H9 (cell line): ENCODE results near the gene ZNF831. TPM values are rescaled to one million over a fixed set of nuclear protein-coding genes. Genes with fewer than 3 reads are reported as not detected.

ENCODE experiments used
- DNase-seq: peaks from one replicate; pipeline ENCODE4 v3.0.0-alpha.2; 2017
- H2AFZ ChIP-seq: one replicate; pipeline ENCODE4 v1.6.1; 2013; ENCODE audit warnings: mild to moderate bottlenecking, low read length, control low read depth, moderate library complexity
- H2AK5ac ChIP-seq: 2 replicates; pipeline ENCODE4 v1.6.1; 2013; ENCODE audit warnings: low read length, control low read depth, mixed read lengths; ENCODE audit not compliant: insufficient read length
- H2BK120ac ChIP-seq: one replicate; pipeline ENCODE4 v1.6.1; 2013; ENCODE audit warnings: low read depth, mild to moderate bottlenecking, low read length, control low read depth, inconsistent platforms; ENCODE audit not compliant: poor library complexity, severe bottlenecking
- H2BK12ac ChIP-seq: 2 replicates; pipeline ENCODE4 v1.6.1; 2013; ENCODE audit warnings: low read length, control low read depth, mixed read lengths, low read depth; ENCODE audit not compliant: insufficient read length
- H2BK15ac ChIP-seq: 2 replicates; pipeline ENCODE4 v1.6.1; 2013; ENCODE audit warnings: low read depth, low read length, control low read depth
- H2BK20ac ChIP-seq: one replicate; pipeline ENCODE4 v1.6.1; 2013; ENCODE audit warnings: low read depth, mild to moderate bottlenecking, low read length, control low read depth, inconsistent platforms; ENCODE audit not compliant: poor library complexity, severe bottlenecking
- H2BK5ac ChIP-seq: 2 replicates; pipeline ENCODE4 v1.6.1; 2013; ENCODE audit warnings: low read length, control low read depth, mixed read lengths; ENCODE audit not compliant: insufficient read length
- H3K14ac ChIP-seq: 2 replicates; pipeline ENCODE4 v1.6.1; 2013; ENCODE audit warnings: low read length, control low read depth; ENCODE audit not compliant: insufficient read depth
- H3K18ac ChIP-seq: 2 replicates; pipeline ENCODE4 v1.6.1; 2013; ENCODE audit warnings: low read depth, mild to moderate bottlenecking, mixed read lengths, low read length, control low read depth; ENCODE audit not compliant: insufficient read length
- H3K23ac ChIP-seq: 2 replicates; pipeline ENCODE4 v1.6.1; 2013; ENCODE audit warnings: low read length, control low read depth, mixed read lengths, low read depth; ENCODE audit not compliant: insufficient read length
- H3K23me2 ChIP-seq: 2 replicates; pipeline ENCODE4 v1.6.1; 2013; ENCODE audit warnings: low read depth, mild to moderate bottlenecking, mixed read lengths, low read length, control low read depth; ENCODE audit not compliant: insufficient read length, poor library complexity, severe bottlenecking
- H3K27ac ChIP-seq: 2 replicates; pipeline ENCODE4 v1.5.1; 2013; ENCODE audit warnings: low read length, control low read depth, mixed read lengths, low read depth; ENCODE audit not compliant: insufficient read length
- H3K27me3 ChIP-seq: 2 replicates; pipeline ENCODE4 v1.6.1; 2013; ENCODE audit warnings: low read length, control low read depth, inconsistent platforms; ENCODE audit not compliant: insufficient read depth
- H3K4ac ChIP-seq: 2 replicates; pipeline ENCODE4 v1.6.1; 2013; ENCODE audit warnings: low read depth, mild to moderate bottlenecking, control low read depth, inconsistent platforms, low read length, moderate library complexity
- H3K4me1 ChIP-seq: 2 replicates; pipeline ENCODE4 v1.6.1; 2013; ENCODE audit warnings: low read length, control low read depth, inconsistent platforms; ENCODE audit not compliant: insufficient read depth
- H3K4me2 ChIP-seq: 2 replicates; pipeline ENCODE4 v1.6.1; 2013; ENCODE audit warnings: low read length, control low read depth, mixed read lengths; ENCODE audit not compliant: insufficient read length, insufficient read depth
- H3K56ac ChIP-seq: 2 replicates; pipeline ENCODE4 v1.6.1; 2013; ENCODE audit warnings: low read depth, mild to moderate bottlenecking, mixed read lengths, low read length, control low read depth; ENCODE audit not compliant: insufficient read length
- H3K79me1 ChIP-seq: 2 replicates; pipeline ENCODE4 v1.6.1; 2013; ENCODE audit warnings: low read depth, mild to moderate bottlenecking, moderate library complexity, low read length, control low read depth, inconsistent platforms; ENCODE audit not compliant: insufficient read depth, poor library complexity, severe bottlenecking
- H3K79me2 ChIP-seq: 2 replicates; pipeline ENCODE4 v1.6.1; 2013; ENCODE audit warnings: low read length, control low read depth, inconsistent platforms; ENCODE audit not compliant: insufficient read depth
- H3K9ac ChIP-seq: 2 replicates; pipeline ENCODE4 v1.6.1; 2013; ENCODE audit warnings: low read length, control low read depth, mixed read lengths; ENCODE audit not compliant: insufficient read length; ENCODE audit errors: extremely low read depth
- H3K9me3 ChIP-seq: one replicate; pipeline ENCODE4 v1.6.1; 2013; ENCODE audit warnings: low read depth, low read length, inconsistent platforms; ENCODE audit not compliant: control insufficient read depth
- H3T11ph ChIP-seq: one replicate; pipeline ENCODE4 v1.6.1; 2013; ENCODE audit warnings: mild to moderate bottlenecking, low read length, control low read depth, inconsistent platforms
- H4K20me1 ChIP-seq: one replicate; pipeline ENCODE4 v1.6.1; 2013; ENCODE audit not compliant: control insufficient read depth, insufficient read length, insufficient read depth
- H4K5ac ChIP-seq: 2 replicates; pipeline ENCODE4 v1.6.1; 2013; ENCODE audit warnings: low read depth, mild to moderate bottlenecking, mixed read lengths, low read length, control low read depth; ENCODE audit not compliant: insufficient read length
- H4K8ac ChIP-seq: replicated peaks from 2 replicates; pipeline ENCODE4 v1.6.1; 2013; ENCODE audit warnings: low read length, control low read depth, mixed read lengths, low read depth; ENCODE audit not compliant: insufficient read length
- H4K91ac ChIP-seq: 2 replicates; pipeline ENCODE4 v1.6.1; 2013; ENCODE audit warnings: low read depth, mild to moderate bottlenecking, moderate library complexity, mixed read lengths, low read length, control low read depth; ENCODE audit not compliant: insufficient read length
- H3K27ac Mint-ChIP-seq, 3 experiments: 2 replicates in 2 of 3; 3 replicates in 1 of 3; pipeline ENCODE4 v1.8.0; 2020 to 2021; ENCODE audit warnings: mixed read lengths in 3 of 3, mild to moderate bottlenecking in 1 of 3, moderate library complexity in 1 of 3
- H3K27me3 Mint-ChIP-seq: 2 replicates; pipeline ENCODE4 v1.8.0; 2021; ENCODE audit warnings: low read depth, mild to moderate bottlenecking, moderate library complexity, mixed read lengths
- H3K36me3 Mint-ChIP-seq, 3 experiments: 2 replicates in 2 of 3; 3 replicates in 1 of 3; pipeline ENCODE4 v1.8.0; 2020 to 2021; ENCODE audit warnings: low read depth in 3 of 3, mixed read lengths in 3 of 3; ENCODE audit not compliant: insufficient read depth in 1 of 3
- H3K4me1 Mint-ChIP-seq, 2 experiments: 2 replicates each; pipeline ENCODE4 v1.8.0; 2020; ENCODE audit warnings: mixed read lengths in 2 of 2
- H3K4me3 Mint-ChIP-seq, 2 experiments: 2 replicates in 1 of 2; 3 replicates in 1 of 2; pipeline ENCODE4 v1.8.0; 2020 to 2021; ENCODE audit warnings: mild to moderate bottlenecking in 2 of 2, mixed read lengths in 2 of 2, moderate library complexity in 1 of 2
- H3K9me3 Mint-ChIP-seq, 2 experiments: 2 replicates in 1 of 2; 3 replicates in 1 of 2; pipeline ENCODE4 v1.8.0; 2020; ENCODE audit warnings: mild to moderate bottlenecking in 2 of 2, mixed read lengths in 2 of 2, moderate library complexity in 1 of 2
- CTCF ChIP-seq: fragments of 200-600 bp; sonication (generic); conservative IDR thresholded peaks from 3 replicates; pipeline ENCODE4 v1.8.0; 2021; ENCODE audit warnings: antibody characterized with exemption, mild to moderate bottlenecking
- whole genome bisulfite sequencing: extraction: QIAGEN DNeasy Blood & Tissue Kit; methylation state at CpG from one replicate; pipeline ENCODE4 v1.1.7; 2013; ENCODE audit warnings: missing lambda C conversion rate, low lambda C conversion rate, mixed read lengths; ENCODE audit not compliant: insufficient read length; ENCODE audit errors: extremely low coverage; 5-methylcytosine and 5-hydroxymethylcytosine counted together
- total RNA-seq: library from RNA; stranded (reverse); gene quantifications from 2 replicates; pipeline ENCODE4 v1.2.1, GENCODE V29; 2021

ZNF831 gene
- total RNA-seq, 1 experiment from 2014 or later, result not detected

GRCh38 chr20:59138114-59138748 is 25.4 kb upstream of the ZNF831 start:
- H3T11ph ChIP-seq, result no peak overlapping the region
- TF ChIP-seq CTCF, result no peak
- H3K4ac ChIP-seq, result no peak overlapping the region
- no CpG with 5 or more reads among the region's 6 CpGs for WGBS
- H3K9me3 ChIP-seq, result peaks cover 40% of the 10 kb centered on the region
- DNase-seq, result no peak
- H3K9ac ChIP-seq, result no peak overlapping the region
- H3K4me1 ChIP-seq, result no peaks in the 10 kb centered on the region
- no peak overlapping the region for H3K14ac ChIP-seq
- H4K8ac ChIP-seq, result no peak overlapping the region
- H3K27ac ChIP-seq, result no peak overlapping the region
- H2BK12ac ChIP-seq, result no peak overlapping the region
- H3K4me2 ChIP-seq, result no peak overlapping the region
- no peaks in the 10 kb centered on the region for H3K79me2 ChIP-seq
- no peaks in the 10 kb centered on the region for H3K27me3 ChIP-seq
- no peaks in the 10 kb centered on the region for H4K20me1 ChIP-seq
- no peak overlapping the region for H2BK120ac ChIP-seq
- no peak overlapping the region for H2AK5ac ChIP-seq
- no peaks in the 10 kb centered on the region for H3K4me1 Mint-ChIP-seq
- H2AFZ ChIP-seq, result no peak overlapping the region
- H4K91ac ChIP-seq, result no peak overlapping the region
- H4K5ac ChIP-seq, result no peak overlapping the region
- H3K79me1 ChIP-seq, result no peaks in the 10 kb centered on the region
- peaks cover 8 to 10% (median 9%) of the 10 kb centered on the region in 3 experiments for H3K36me3 Mint-ChIP-seq
- H2BK20ac ChIP-seq, result no peak overlapping the region
- H3K23me2 ChIP-seq, result no peaks in the 10 kb centered on the region
- peaks cover 56 to 58% of the 10 kb centered on the region in 2 experiments for H3K9me3 Mint-ChIP-seq
- H3K27me3 Mint-ChIP-seq, result peaks cover 16% of the 10 kb centered on the region
- H3K18ac ChIP-seq, result no peak overlapping the region
- H2BK15ac ChIP-seq, result no peak overlapping the region
- no peak overlapping the region for H2BK5ac ChIP-seq
- no peak overlapping the region for H3K27ac Mint-ChIP-seq
- H3K4me3 Mint-ChIP-seq, result no peak overlapping the region
- H3K56ac ChIP-seq, result no peak overlapping the region
- no peak overlapping the region for H3K23ac ChIP-seq
